ENCODE data around the gene FBXL7. TPM values are rescaled to one million over a fixed set of nuclear protein-coding genes. Genes with fewer than 3 reads are reported as not detected.

The FBXL7 gene
- total and polyA plus RNA-seq, 4 donors: 0.24 to 1.4 (median 1.2) TPM

DNA sequence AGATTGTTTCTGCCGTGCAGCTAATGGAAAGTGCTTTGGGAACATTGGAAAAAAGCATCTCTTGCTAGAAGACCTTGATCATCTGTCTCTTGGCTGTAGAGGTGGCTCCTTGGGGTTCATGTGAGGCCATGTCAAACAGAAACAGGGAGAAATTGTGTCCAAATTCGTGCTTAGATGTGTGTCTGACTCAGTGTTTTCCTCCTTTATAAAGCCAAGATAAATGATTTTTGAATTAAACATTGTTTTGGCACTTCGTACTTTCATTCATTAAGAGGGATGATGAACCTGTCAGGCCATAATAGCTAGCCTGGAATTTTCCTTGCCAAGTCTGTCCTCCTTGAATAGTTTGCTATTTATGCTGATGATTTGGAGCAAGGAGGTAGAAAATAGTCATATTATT, 143.8 kb downstream of the FBXL7 start:
- WGBS: 67% methylated on average over 3 of the region's 3 CpGs
- H3K27ac ChIP-seq (ENCODE audit: low read depth in 1 of 2, low read length in 2 of 2): no peak overlapping the region

DNA sequence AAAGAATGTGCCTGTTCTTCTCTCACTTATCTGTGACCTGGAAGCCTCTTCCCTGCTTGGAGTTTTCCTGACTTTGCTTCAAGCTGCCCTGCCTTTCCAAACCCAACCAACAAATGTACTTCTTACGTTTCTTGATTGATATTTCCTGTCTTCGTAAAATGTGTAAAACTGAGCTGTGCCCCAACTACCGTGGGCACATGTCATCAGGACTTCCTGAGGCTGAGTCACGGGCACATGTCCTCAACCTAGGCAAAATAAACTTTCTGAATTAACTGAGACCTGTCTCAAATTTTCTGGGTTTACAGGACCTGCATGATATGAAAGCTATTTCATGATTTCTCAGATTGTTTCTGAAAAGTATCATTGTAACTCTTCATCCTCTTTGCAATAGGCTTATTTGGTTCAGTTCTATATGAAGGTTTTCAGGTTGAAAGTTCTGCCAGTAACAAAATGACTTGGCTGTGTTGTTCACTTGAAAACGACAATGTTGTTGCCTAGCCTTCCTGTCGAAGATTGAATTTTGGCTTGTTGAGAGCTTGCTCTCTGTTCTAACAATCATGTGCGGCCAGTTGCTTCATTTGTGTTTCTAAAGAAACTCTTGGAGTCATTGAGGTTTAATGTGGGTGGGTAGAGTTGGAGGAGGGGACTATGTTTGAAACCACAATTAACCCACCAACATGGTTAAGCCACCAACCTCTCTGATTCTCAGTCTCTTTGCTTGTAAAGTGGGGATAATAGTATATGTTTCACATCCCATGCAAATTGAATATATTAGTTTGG, 145.6 kb downstream of the FBXL7 start:
- Histone ChIP-seq H3K9me3 (ENCODE audit: control insufficient read depth in 4 of 4, low read length in 3 of 4) (no peaks in the 10 kb centered on the region), H3K27me3 (ENCODE audit: control insufficient read depth in 4 of 4, insufficient read depth in 4 of 4, low read length in 3 of 4) (no peaks in the 10 kb centered on the region), H3K4me1 (ENCODE audit: control insufficient read depth in 4 of 4, insufficient read depth in 4 of 4, low read length in 3 of 4) (no peaks in the 10 kb centered on the region), H3K36me3 (ENCODE audit: control insufficient read depth in 4 of 4, insufficient read depth in 3 of 4, low read depth in 1 of 4, low read length in 3 of 4) (no peaks in the 10 kb centered on the region), H3K27ac (ENCODE audit: low read depth in 1 of 2, low read length in 2 of 2) (no peak overlapping the region), H3K4me3 (ENCODE audit: low read depth in 1 of 3, low read length in 3 of 3) (no peak overlapping the region), H3K9ac (ENCODE audit: low read depth in 1 of 2, low read length in 2 of 2) (no peak overlapping the region)
- no peak for DNase-seq (ENCODE audit: low spot score)
- TF ChIP-seq TAF1 (conservative IDR thresholded peaks at IDR 0.05): no peak
- TF ChIP-seq, protein P1, sequence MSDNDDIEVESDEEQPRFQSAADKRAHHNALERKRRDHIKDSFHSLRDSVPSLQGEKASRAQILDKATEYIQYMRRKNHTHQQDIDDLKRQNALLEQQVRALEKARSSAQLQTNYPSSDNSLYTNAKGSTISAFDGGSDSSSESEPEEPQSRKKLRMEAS (IDR thresholded peaks at IDR 0.05): no peak
- 66% methylated on average over 7 of the region's 7 CpGs for WGBS

More for the DNA sequence above, 143.8 kb downstream of the FBXL7 start:
- Histone ChIP-seq H3K27me3 (ENCODE audit: control insufficient read depth in 4 of 4, insufficient read depth in 4 of 4, low read length in 3 of 4) (no peaks in the 10 kb centered on the region), H3K9me3 (ENCODE audit: control insufficient read depth in 4 of 4, low read length in 3 of 4) (no peaks in the 10 kb centered on the region), H3K4me1 (ENCODE audit: control insufficient read depth in 4 of 4, insufficient read depth in 4 of 4, low read length in 3 of 4) (no peaks in the 10 kb centered on the region), H3K4me3 (ENCODE audit: low read depth in 1 of 3, low read length in 3 of 3) (no peak overlapping the region), H3K36me3 (ENCODE audit: control insufficient read depth in 4 of 4, insufficient read depth in 3 of 4, low read depth in 1 of 4, low read length in 3 of 4) (no peaks in the 10 kb centered on the region), H3K9ac (ENCODE audit: low read depth in 1 of 2, low read length in 2 of 2) (no peak overlapping the region)
- TF ChIP-seq FOXA2 (IDR thresholded peaks at IDR 0.05): no peak
- TF ChIP-seq HNF4G (IDR thresholded peaks at IDR 0.05): no peak
- TF ChIP-seq, protein P2, sequence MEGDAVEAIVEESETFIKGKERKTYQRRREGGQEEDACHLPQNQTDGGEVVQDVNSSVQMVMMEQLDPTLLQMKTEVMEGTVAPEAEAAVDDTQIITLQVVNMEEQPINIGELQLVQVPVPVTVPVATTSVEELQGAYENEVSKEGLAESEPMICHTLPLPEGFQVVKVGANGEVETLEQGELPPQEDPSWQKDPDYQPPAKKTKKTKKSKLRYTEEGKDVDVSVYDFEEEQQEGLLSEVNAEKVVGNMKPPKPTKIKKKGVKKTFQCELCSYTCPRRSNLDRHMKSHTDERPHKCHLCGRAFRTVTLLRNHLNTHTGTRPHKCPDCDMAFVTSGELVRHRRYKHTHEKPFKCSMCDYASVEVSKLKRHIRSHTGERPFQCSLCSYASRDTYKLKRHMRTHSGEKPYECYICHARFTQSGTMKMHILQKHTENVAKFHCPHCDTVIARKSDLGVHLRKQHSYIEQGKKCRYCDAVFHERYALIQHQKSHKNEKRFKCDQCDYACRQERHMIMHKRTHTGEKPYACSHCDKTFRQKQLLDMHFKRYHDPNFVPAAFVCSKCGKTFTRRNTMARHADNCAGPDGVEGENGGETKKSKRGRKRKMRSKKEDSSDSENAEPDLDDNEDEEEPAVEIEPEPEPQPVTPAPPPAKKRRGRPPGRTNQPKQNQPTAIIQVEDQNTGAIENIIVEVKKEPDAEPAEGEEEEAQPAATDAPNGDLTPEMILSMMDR (IDR thresholded peaks at IDR 0.05; ENCODE audit: low read depth, low read length, missing input control): no peak
- no peak for TF ChIP-seq GABPA (IDR thresholded peaks at IDR 0.05 in 1 of 2, conservative IDR thresholded peaks at IDR 0.05 in 1 of 2)
- no peak for TF ChIP-seq FOXA1 (IDR thresholded peaks at IDR 0.05)
- TF ChIP-seq JUND (IDR thresholded peaks at IDR 0.05): no peak
- no peak for TF ChIP-seq EGR1 (IDR thresholded peaks at IDR 0.05; ENCODE audit: low read depth in 2 of 2)
- no peak for TF ChIP-seq NR2F2 (IDR thresholded peaks at IDR 0.05)
- no peak for DNase-seq (ENCODE audit: low spot score)

DNA sequence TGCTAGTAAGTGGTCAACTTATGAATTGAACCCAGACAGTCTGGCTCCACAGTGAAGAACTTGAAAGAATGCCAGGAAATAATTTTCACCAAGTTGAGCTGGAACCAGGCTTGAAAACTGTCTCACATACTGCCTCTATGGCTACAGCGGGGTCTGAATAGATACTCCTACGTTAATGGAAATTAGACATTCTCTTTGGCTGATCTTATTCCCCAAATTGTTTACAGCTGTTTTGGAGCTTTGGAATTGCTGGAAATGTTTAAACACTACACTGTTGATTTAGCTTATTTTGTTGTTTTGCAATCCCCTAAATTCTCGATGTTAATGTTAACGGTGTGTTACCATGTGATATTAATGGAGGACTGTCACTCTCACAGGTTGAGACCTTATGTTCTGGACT, 146.4 kb downstream of the FBXL7 start:
- H3K27ac ChIP-seq (ENCODE audit: low read depth in 1 of 2, low read length in 2 of 2): no peak overlapping the region
- DNase-seq (ENCODE audit: low spot score): no peak
- no peak overlapping the region for H3K4me3 ChIP-seq (ENCODE audit: low read depth in 1 of 3, low read length in 3 of 3)
- no peaks in the 10 kb centered on the region for H3K36me3 ChIP-seq (ENCODE audit: control insufficient read depth in 4 of 4, insufficient read depth in 3 of 4, low read depth in 1 of 4, low read length in 3 of 4)
- no peaks in the 10 kb centered on the region for H3K9me3 ChIP-seq (ENCODE audit: control insufficient read depth in 4 of 4, low read length in 3 of 4)
- TF ChIP-seq JUND (IDR thresholded peaks at IDR 0.05) (no peak), FOXA2 (IDR thresholded peaks at IDR 0.05) (no peak), SP1 (IDR thresholded peaks at IDR 0.05) (no peak), YY1 (IDR thresholded peaks at IDR 0.05) (no peak), GABPA (IDR thresholded peaks at IDR 0.05 in 1 of 2, conservative IDR thresholded peaks at IDR 0.05 in 1 of 2) (no peak), NR2F2 (IDR thresholded peaks at IDR 0.05) (no peak)
- TF ChIP-seq, protein P3, sequence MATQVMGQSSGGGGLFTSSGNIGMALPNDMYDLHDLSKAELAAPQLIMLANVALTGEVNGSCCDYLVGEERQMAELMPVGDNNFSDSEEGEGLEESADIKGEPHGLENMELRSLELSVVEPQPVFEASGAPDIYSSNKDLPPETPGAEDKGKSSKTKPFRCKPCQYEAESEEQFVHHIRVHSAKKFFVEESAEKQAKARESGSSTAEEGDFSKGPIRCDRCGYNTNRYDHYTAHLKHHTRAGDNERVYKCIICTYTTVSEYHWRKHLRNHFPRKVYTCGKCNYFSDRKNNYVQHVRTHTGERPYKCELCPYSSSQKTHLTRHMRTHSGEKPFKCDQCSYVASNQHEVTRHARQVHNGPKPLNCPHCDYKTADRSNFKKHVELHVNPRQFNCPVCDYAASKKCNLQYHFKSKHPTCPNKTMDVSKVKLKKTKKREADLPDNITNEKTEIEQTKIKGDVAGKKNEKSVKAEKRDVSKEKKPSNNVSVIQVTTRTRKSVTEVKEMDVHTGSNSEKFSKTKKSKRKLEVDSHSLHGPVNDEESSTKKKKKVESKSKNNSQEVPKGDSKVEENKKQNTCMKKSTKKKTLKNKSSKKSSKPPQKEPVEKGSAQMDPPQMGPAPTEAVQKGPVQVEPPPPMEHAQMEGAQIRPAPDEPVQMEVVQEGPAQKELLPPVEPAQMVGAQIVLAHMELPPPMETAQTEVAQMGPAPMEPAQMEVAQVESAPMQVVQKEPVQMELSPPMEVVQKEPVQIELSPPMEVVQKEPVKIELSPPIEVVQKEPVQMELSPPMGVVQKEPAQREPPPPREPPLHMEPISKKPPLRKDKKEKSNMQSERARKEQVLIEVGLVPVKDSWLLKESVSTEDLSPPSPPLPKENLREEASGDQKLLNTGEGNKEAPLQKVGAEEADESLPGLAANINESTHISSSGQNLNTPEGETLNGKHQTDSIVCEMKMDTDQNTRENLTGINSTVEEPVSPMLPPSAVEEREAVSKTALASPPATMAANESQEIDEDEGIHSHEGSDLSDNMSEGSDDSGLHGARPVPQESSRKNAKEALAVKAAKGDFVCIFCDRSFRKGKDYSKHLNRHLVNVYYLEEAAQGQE (IDR thresholded peaks at IDR 0.05): no peak
- TF ChIP-seq, protein P4, sequence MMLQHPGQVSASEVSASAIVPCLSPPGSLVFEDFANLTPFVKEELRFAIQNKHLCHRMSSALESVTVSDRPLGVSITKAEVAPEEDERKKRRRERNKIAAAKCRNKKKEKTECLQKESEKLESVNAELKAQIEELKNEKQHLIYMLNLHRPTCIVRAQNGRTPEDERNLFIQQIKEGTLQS (IDR thresholded peaks at IDR 0.05): no peak
- no peaks in the 10 kb centered on the region for H3K4me1 ChIP-seq (ENCODE audit: control insufficient read depth in 4 of 4, insufficient read depth in 4 of 4, low read length in 3 of 4)
- H3K27me3 ChIP-seq (ENCODE audit: control insufficient read depth in 4 of 4, insufficient read depth in 4 of 4, low read length in 3 of 4): no peaks in the 10 kb centered on the region
- no peak overlapping the region for H3K9ac ChIP-seq (ENCODE audit: low read depth in 1 of 2, low read length in 2 of 2)
- 55% methylated on average over 4 of the region's 4 CpGs for WGBS

All from liver (tissue), 9 donors.